HepG2 (cell line): ENCODE data around the gene PTRH2. TPM values are rescaled to one million over a fixed set of nuclear protein-coding genes. Genes with fewer than 3 reads are reported as not detected.

Source experiments
- ASH2L ChIP-seq: fragments of 300-600, 200-600 bp; sonication (generic); IDR thresholded peaks from 2 replicates; pipeline ENCODE4 v1.7.0; 2017; ENCODE audit warnings: low read depth, mild to moderate bottlenecking, moderate library complexity, mixed read lengths, low read length; ENCODE audit not compliant: insufficient read length
- CEBPG ChIP-seq: IDR thresholded peaks from 2 replicates; pipeline ENCODE4 v1.6.1; 2016
- CREB1 ChIP-seq, 2 experiments: fragments of 450-650 bp in 1 of 2; IDR thresholded peaks; 2 replicates each; pipeline ENCODE4 v1.6.1; 2016 to 2017; ENCODE audit warnings: control low read depth in 1 of 2, mild to moderate bottlenecking in 1 of 2, missing compliant biosample characterization in 1 of 2, missing genetic modification characterization in 1 of 2
- ETV5 ChIP-seq: IDR thresholded peaks from 2 replicates; pipeline ENCODE4 v1.6.1; 2018; ENCODE audit warnings: missing biosample characterization, missing genetic modification reagents, inconsistent platforms, borderline replicate concordance
- FOSL2 ChIP-seq: sonication (generic); formaldehyde crosslinking; IDR thresholded peaks from 2 replicates; pipeline ENCODE4 v1.4.0; 2020; ENCODE audit warnings: missing genetic modification reagents
- FOXA3 ChIP-seq: IDR thresholded peaks from 2 replicates; pipeline ENCODE4 v1.6.1; 2016; ENCODE audit warnings: missing genetic modification reagents, missing compliant biosample characterization
- GATA4 ChIP-seq: sonication (generic); IDR thresholded peaks from 2 replicates; pipeline ENCODE4 v1.6.1; 2016; ENCODE audit warnings: antibody characterized with exemption, low read depth, borderline replicate concordance
- KLF9 ChIP-seq: IDR thresholded peaks from 2 replicates; pipeline ENCODE4 v1.6.1; 2016; ENCODE audit warnings: low read depth
- NBN ChIP-seq: fragments of 450-650 bp; conservative IDR thresholded peaks from 2 replicates; pipeline ENCODE4 v1.6.1; 2017
- PRDM4 ChIP-seq: sonication (generic); formaldehyde crosslinking; IDR thresholded peaks from 2 replicates; pipeline ENCODE4 v1.9.0; 2021; ENCODE audit warnings: missing genetic modification reagents, borderline replicate concordance
- SAP130 ChIP-seq: IDR thresholded peaks from 2 replicates; pipeline ENCODE4 v1.6.1; 2016; ENCODE audit warnings: low read depth
- SOX13 ChIP-seq, 3 experiments: fragments of 450-650 bp in 1 of 3; sonication (generic) in 1 of 3; formaldehyde crosslinking in 1 of 3; IDR thresholded peaks in 2 of 3; conservative IDR thresholded peaks in 1 of 3; 2 replicates each; pipeline versions ENCODE4 v1.5.0 to v1.6.1; 2016 to 2020; ENCODE audit warnings: antibody characterized with exemption in 1 of 3, mild to moderate bottlenecking in 1 of 3, missing compliant biosample characterization in 1 of 3, missing genetic modification reagents in 1 of 3, moderate library complexity in 1 of 3
- TCF7 ChIP-seq: sonication (generic); IDR thresholded peaks from 2 replicates; pipeline ENCODE4 v1.6.1; 2016; ENCODE audit warnings: antibody characterized with exemption, low read depth
- TCF7L2 ChIP-seq: IDR thresholded peaks from 2 replicates; pipeline ENCODE4 v1.6.1; 2011; ENCODE audit warnings: mild to moderate bottlenecking, low read depth, low read length, moderate library complexity
- TFE3 ChIP-seq: IDR thresholded peaks from 2 replicates; pipeline ENCODE4 v1.6.1; 2016
- ZBTB21 ChIP-seq: sonication (generic); formaldehyde crosslinking; IDR thresholded peaks from 2 replicates; pipeline ENCODE4 v1.4.0; 2020; ENCODE audit warnings: missing genetic modification reagents
- ZNF703 ChIP-seq: sonication (generic); formaldehyde crosslinking; IDR thresholded peaks from 2 replicates; pipeline ENCODE4 v1.5.1; 2020; ENCODE audit warnings: missing genetic modification reagents, mild to moderate bottlenecking, moderate library complexity, borderline replicate concordance
- polyA plus RNA-seq, 8 experiments: library from polyadenylated mRNA; depleted of rRNA in 3 of 8; stranded (reverse) in 7 of 8; unstranded in 1 of 8; fragments of >200 nt; fragmentation: Illumina TruSeq in 4 of 8; extraction: Trizol in 4 of 8; gene quantifications; 2 replicates each; pipeline versions ENCODE4 v1.2.1 to v1.2.3, GENCODE V29; 2011 to 2016; ENCODE audit warnings: low read depth in 4 of 8, missing spikeins in 1 of 8, mixed read lengths in 1 of 8; ENCODE audit not compliant: insufficient read depth in 1 of 8
- total RNA-seq, 5 experiments: library from RNA; depleted of rRNA; stranded (reverse); fragments of >200 nt; fragmentation: Illumina TruSeq; extraction: Trizol; gene quantifications; 2 replicates each; pipeline ENCODE4 v1.2.3, GENCODE V29; 2016; ENCODE audit warnings: low read depth in 1 of 5
- TF ChIP-seq, protein P1 (sequence below): IDR thresholded peaks from 2 replicates; pipeline ENCODE4 v1.4.0; 2020; ENCODE audit warnings: mild to moderate bottlenecking, missing genetic modification reagents
- TF ChIP-seq, protein P2 (sequence below): IDR thresholded peaks from 2 replicates; pipeline ENCODE4 v1.6.1; 2012; ENCODE audit warnings: low read depth, low read length, improper control_type of control experiment

Gene PTRH2
- total and polyA plus RNA-seq, 2 of the 13 experiments (the other 11 are each of a cell fraction or from before 2014, with no cell fraction given): 67.7 to 83.3 TPM

DNA sequence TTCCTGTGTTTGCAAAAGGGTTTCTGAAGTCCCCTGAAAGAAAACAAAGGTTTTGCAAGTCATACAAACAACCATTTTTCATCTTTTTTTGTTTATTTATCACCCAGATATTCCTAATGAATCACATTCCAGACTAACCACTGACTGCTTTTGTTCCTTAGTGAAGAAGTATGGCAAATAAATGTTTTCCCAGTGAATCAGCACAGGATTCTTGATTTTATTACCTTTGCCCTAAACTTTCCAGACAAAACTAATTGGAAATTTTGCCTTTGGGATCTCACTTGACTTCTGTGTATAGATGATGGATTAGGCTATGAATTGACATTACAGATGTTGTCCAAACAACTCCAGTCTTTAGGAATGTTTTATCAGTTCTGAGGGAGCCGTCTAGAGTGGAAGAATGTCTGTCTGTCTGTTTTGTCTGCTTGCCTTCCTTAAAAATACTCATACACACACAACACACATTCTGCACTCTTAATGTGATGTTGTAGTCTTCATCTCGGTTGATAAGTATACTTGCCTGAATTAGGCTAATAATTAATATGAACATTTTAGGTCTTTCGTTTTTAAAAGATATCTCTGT lies 49.1 kb upstream of the PTRH2 start (continued):
- peak; percentile 38 for TF ChIP-seq TCF7
- peak; percentile 22; the same call in 1 of the 2 replicates for TF ChIP-seq TFE3
- TF ChIP-seq ASH2L: peak; percentile 21
- no peak for TF ChIP-seq NBN
- TF ChIP-seq CEBPG: 0 out of 2 replicates have a peak, but pooled peaks have one; percentile 2
- TF ChIP-seq CREB1 (IDR thresholded peaks at IDR 0.05): no peak
- peak; percentile 62 for TF ChIP-seq CREB1 (CRISPR knock-in tag; IDR thresholded peaks at IDR 0.05)
- peak; percentile 63; the same call in 1 of the 2 replicates for TF ChIP-seq FOSL2 (CRISPR knock-in tag)
- TF ChIP-seq ETV5 (CRISPR knock-in tag): peak; percentile 38; the same call in 1 of the 2 replicates
- TF ChIP-seq SAP130 (CRISPR knock-in tag): peak; percentile 33; the same call in 1 of the 2 replicates
- TF ChIP-seq, protein P1, sequence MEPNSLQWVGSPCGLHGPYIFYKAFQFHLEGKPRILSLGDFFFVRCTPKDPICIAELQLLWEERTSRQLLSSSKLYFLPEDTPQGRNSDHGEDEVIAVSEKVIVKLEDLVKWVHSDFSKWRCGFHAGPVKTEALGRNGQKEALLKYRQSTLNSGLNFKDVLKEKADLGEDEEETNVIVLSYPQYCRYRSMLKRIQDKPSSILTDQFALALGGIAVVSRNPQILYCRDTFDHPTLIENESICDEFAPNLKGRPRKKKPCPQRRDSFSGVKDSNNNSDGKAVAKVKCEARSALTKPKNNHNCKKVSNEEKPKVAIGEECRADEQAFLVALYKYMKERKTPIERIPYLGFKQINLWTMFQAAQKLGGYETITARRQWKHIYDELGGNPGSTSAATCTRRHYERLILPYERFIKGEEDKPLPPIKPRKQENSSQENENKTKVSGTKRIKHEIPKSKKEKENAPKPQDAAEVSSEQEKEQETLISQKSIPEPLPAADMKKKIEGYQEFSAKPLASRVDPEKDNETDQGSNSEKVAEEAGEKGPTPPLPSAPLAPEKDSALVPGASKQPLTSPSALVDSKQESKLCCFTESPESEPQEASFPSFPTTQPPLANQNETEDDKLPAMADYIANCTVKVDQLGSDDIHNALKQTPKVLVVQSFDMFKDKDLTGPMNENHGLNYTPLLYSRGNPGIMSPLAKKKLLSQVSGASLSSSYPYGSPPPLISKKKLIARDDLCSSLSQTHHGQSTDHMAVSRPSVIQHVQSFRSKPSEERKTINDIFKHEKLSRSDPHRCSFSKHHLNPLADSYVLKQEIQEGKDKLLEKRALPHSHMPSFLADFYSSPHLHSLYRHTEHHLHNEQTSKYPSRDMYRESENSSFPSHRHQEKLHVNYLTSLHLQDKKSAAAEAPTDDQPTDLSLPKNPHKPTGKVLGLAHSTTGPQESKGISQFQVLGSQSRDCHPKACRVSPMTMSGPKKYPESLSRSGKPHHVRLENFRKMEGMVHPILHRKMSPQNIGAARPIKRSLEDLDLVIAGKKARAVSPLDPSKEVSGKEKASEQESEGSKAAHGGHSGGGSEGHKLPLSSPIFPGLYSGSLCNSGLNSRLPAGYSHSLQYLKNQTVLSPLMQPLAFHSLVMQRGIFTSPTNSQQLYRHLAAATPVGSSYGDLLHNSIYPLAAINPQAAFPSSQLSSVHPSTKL (CRISPR knock-in tag): peak; percentile 50
- TF ChIP-seq ZBTB21 (CRISPR knock-in tag): no peak
- peak; percentile 38; the same call in 1 of the 2 replicates for TF ChIP-seq GATA4
- no peak for TF ChIP-seq PRDM4
- no peak for TF ChIP-seq FOXA3 (CRISPR knock-in tag)
- TF ChIP-seq, protein P2, sequence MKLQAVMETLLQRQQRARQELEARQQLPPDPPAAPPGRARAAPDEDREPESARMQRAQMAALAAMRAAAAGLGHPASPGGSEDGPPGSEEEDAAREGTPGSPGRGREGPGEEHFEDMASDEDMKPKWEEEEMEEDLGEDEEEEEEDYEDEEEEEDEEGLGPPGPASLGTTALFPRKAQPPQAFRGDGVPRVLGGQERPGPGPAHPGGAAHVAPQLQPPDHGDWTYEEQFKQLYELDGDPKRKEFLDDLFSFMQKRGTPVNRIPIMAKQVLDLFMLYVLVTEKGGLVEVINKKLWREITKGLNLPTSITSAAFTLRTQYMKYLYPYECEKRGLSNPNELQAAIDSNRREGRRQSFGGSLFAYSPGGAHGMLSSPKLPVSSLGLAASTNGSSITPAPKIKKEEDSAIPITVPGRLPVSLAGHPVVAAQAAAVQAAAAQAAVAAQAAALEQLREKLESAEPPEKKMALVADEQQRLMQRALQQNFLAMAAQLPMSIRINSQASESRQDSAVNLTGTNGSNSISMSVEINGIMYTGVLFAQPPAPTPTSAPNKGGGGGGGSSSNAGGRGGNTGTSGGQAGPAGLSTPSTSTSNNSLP: peak; percentile 72
- no peak for TF ChIP-seq SOX13 (IDR thresholded peaks at IDR 0.05)
- TF ChIP-seq SOX13 (CRISPR knock-in tag; conservative IDR thresholded peaks at IDR 0.05 in 1 of 2, IDR thresholded peaks at IDR 0.05 in 1 of 2): peak in 1 of 2 experiments; percentile 48; a peak in 1 of 4 replicates
- TF ChIP-seq KLF9 (CRISPR knock-in tag): no peak
- peak; percentile 36; the same call in 1 of the 2 replicates for TF ChIP-seq TCF7L2
- TF ChIP-seq ZNF703 (CRISPR knock-in tag): no peak
